WTC11 (cell line): ENCODE data around the gene KANSL3. TPM values are rescaled to one million over a fixed set of nuclear protein-coding genes. Genes with fewer than 3 reads are reported as not detected.

Source experiments
- ATAC-seq: fragments of 200-7000 bp; cut with Tn5 transposase; 2 replicates; pipeline ENCODE4 v1.10.0; 2021; ENCODE audit warnings: mild to moderate bottlenecking, moderate library complexity
- CTCF ChIA-PET: fragments of 300-600 bp; sonication (Branson Sonifier 250); formaldehyde crosslinking; loops from one replicate; lab custom pipeline; 2021; ENCODE audit warnings: antibody characterized with exemption; lab: Charles Lee
- POLR2A ChIA-PET: fragments of 350-600 bp; sonication (Branson Sonifier 250); formaldehyde crosslinking; loops from one replicate; lab custom pipeline; 2021; ENCODE audit warnings: antibody characterized with exemption; lab: Charles Lee
- DNase-seq: peaks from one replicate; pipeline ENCODE4 v3.0.0; 2021; ENCODE audit warnings: low spot score
- H3K27ac Mint-ChIP-seq: 2 replicates; pipeline ENCODE4 v1.8.0; 2021; ENCODE audit warnings: mixed read lengths
- H3K27me3 Mint-ChIP-seq: 2 replicates; pipeline ENCODE4 v1.8.0; 2021; ENCODE audit warnings: low read depth, mild to moderate bottlenecking, moderate library complexity, mixed read lengths
- H3K36me3 Mint-ChIP-seq: 2 replicates; pipeline ENCODE4 v1.8.0; 2021; ENCODE audit warnings: mixed read lengths
- H3K4me1 Mint-ChIP-seq: 2 replicates; pipeline ENCODE4 v1.8.0; 2022; ENCODE audit warnings: mixed read lengths
- H3K4me3 Mint-ChIP-seq: 2 replicates; pipeline ENCODE4 v1.8.0; 2021; ENCODE audit warnings: mild to moderate bottlenecking, moderate library complexity, mixed read lengths
- H3K9me3 Mint-ChIP-seq: 2 replicates; pipeline ENCODE4 v1.8.0; 2021; ENCODE audit warnings: mixed read lengths
- FOXP1 ChIP-seq: sonication (generic); formaldehyde crosslinking; IDR thresholded peaks from 2 replicates; pipeline ENCODE4 v1.8.0; 2022; ENCODE audit warnings: missing genetic modification reagents, mild to moderate bottlenecking, moderate library complexity, borderline replicate concordance
- IRF2 ChIP-seq: sonication (generic); formaldehyde crosslinking; IDR thresholded peaks from 2 replicates; pipeline ENCODE4 v1.8.0; 2022; ENCODE audit warnings: low read depth, missing genetic modification reagents, borderline replicate concordance
- MLX ChIP-seq: sonication (generic); formaldehyde crosslinking; IDR thresholded peaks from 2 replicates; pipeline ENCODE4 v1.8.1; 2023; ENCODE audit warnings: mild to moderate bottlenecking, missing genetic modification reagents, moderate library complexity
- NFYB ChIP-seq: sonication (generic); formaldehyde crosslinking; conservative IDR thresholded peaks from 2 replicates; pipeline ENCODE4 v1.8.0; 2022; ENCODE audit warnings: low read depth, missing genetic modification reagents
- NR2C2 ChIP-seq: sonication (generic); formaldehyde crosslinking; IDR thresholded peaks from 2 replicates; pipeline ENCODE4 v1.8.0; 2022; ENCODE audit warnings: mild to moderate bottlenecking, missing genetic modification reagents
- PREB ChIP-seq: sonication (generic); formaldehyde crosslinking; IDR thresholded peaks from 2 replicates; pipeline ENCODE4 v1.8.1; 2022; ENCODE audit warnings: mild to moderate bottlenecking, missing genetic modification reagents, moderate library complexity, borderline replicate concordance
- STAT6 ChIP-seq: sonication (generic); formaldehyde crosslinking; conservative IDR thresholded peaks from 2 replicates; pipeline ENCODE4 v1.8.1; 2023; ENCODE audit warnings: mild to moderate bottlenecking, low read depth, missing genetic modification reagents, moderate library complexity
- ZNF121 ChIP-seq: sonication (generic); formaldehyde crosslinking; IDR thresholded peaks from 2 replicates; pipeline ENCODE4 v1.8.0; 2023; ENCODE audit warnings: missing genetic modification reagents
- ZNF396 ChIP-seq: fragments of 250-450 bp; sonication (Bioruptor Pico); IDR thresholded peaks from 2 replicates; pipeline ENCODE4 v1.8.0; 2021; ENCODE audit warnings: mild to moderate bottlenecking, moderate library complexity, borderline replicate concordance
- total RNA-seq: library from RNA; stranded (reverse); gene quantifications from 3 replicates; pipeline ENCODE4 v1.2.3, GENCODE V29; 2021
- TF ChIP-seq, protein P1 (sequence below): sonication (generic); formaldehyde crosslinking; conservative IDR thresholded peaks from 2 replicates; pipeline ENCODE4 v1.8.1; 2022; ENCODE audit warnings: mild to moderate bottlenecking, missing genetic modification reagents
- TF ChIP-seq, protein P2 (sequence below): sonication (generic); formaldehyde crosslinking; IDR thresholded peaks from 2 replicates; pipeline ENCODE4 v1.8.0; 2023; ENCODE audit warnings: mild to moderate bottlenecking, missing genetic modification reagents
- TF ChIP-seq, protein P3 (sequence below): fragments of 250-450 bp; sonication (Bioruptor Pico); IDR thresholded peaks from 2 replicates; pipeline ENCODE4 v1.9.0; 2021; ENCODE audit warnings: mild to moderate bottlenecking
- TF ChIP-seq, protein P4 (sequence below): sonication (generic); formaldehyde crosslinking; IDR thresholded peaks from 2 replicates; pipeline ENCODE4 v1.8.0; 2023; ENCODE audit warnings: missing genetic modification reagents

KANSL3 gene
- total RNA-seq, 1 experiment from 2014 or later, result 32.5 TPM

DNA sequence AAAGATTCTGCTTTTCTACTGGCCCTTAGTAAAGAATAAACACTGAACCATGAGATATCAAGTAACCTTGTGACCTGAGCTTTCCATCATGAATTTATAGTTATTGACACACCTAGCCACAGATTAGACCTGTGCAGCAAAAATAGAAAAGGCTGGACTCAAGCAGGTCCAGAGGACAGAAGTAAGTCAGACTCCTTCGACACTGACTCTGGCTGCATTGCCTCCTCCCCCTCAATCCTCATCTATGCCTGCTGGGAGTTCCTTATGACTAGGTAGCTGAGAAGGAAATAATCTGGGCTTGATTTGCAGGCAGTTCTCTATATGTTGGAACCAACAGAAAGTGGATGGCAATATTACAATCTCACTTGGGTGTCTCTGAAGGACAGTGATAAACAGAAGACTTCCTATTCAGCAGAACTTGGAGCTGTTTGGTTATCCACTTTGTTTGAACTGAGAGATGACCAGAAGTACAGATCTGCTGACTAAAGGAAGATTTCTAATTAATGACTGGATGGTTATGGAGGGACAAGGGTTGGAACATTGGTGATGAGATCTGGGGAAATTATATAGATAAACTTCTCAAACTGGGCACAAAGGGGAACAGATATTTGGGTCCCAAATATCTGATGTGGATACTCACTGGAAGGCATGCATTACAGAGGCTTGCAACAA lies 62.2 kb downstream of the KANSL3 start:
- POLR2A ChIA-PET, result no interaction called here
- Mint-ChIP-seq H3K36me3 (no peaks in the 10 kb centered on the region), H3K4me3 (no peak overlapping the region), H3K27ac (no peak overlapping the region), H3K4me1 (no peaks in the 10 kb centered on the region), H3K27me3 (no peaks in the 10 kb centered on the region), H3K9me3 (no peaks in the 10 kb centered on the region)
- TF ChIP-seq NR2C2 (CRISPR knock-in tag) (no peak), MLX (CRISPR knock-in tag) (no peak), PREB (CRISPR knock-in tag) (no peak), STAT6 (CRISPR knock-in tag) (no peak), ZNF121 (no peak), IRF2 (no peak), ZNF396 (CRISPR knock-in tag) (no peak)
- TF ChIP-seq, protein P1, sequence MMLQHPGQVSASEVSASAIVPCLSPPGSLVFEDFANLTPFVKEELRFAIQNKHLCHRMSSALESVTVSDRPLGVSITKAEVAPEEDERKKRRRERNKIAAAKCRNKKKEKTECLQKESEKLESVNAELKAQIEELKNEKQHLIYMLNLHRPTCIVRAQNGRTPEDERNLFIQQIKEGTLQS (CRISPR knock-in tag), result no peak
- TF ChIP-seq, protein P2, sequence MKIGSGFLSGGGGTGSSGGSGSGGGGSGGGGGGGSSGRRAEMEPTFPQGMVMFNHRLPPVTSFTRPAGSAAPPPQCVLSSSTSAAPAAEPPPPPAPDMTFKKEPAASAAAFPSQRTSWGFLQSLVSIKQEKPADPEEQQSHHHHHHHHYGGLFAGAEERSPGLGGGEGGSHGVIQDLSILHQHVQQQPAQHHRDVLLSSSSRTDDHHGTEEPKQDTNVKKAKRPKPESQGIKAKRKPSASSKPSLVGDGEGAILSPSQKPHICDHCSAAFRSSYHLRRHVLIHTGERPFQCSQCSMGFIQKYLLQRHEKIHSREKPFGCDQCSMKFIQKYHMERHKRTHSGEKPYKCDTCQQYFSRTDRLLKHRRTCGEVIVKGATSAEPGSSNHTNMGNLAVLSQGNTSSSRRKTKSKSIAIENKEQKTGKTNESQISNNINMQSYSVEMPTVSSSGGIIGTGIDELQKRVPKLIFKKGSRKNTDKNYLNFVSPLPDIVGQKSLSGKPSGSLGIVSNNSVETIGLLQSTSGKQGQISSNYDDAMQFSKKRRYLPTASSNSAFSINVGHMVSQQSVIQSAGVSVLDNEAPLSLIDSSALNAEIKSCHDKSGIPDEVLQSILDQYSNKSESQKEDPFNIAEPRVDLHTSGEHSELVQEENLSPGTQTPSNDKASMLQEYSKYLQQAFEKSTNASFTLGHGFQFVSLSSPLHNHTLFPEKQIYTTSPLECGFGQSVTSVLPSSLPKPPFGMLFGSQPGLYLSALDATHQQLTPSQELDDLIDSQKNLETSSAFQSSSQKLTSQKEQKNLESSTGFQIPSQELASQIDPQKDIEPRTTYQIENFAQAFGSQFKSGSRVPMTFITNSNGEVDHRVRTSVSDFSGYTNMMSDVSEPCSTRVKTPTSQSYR (CRISPR knock-in tag), result no peak
- TF ChIP-seq, protein P3, sequence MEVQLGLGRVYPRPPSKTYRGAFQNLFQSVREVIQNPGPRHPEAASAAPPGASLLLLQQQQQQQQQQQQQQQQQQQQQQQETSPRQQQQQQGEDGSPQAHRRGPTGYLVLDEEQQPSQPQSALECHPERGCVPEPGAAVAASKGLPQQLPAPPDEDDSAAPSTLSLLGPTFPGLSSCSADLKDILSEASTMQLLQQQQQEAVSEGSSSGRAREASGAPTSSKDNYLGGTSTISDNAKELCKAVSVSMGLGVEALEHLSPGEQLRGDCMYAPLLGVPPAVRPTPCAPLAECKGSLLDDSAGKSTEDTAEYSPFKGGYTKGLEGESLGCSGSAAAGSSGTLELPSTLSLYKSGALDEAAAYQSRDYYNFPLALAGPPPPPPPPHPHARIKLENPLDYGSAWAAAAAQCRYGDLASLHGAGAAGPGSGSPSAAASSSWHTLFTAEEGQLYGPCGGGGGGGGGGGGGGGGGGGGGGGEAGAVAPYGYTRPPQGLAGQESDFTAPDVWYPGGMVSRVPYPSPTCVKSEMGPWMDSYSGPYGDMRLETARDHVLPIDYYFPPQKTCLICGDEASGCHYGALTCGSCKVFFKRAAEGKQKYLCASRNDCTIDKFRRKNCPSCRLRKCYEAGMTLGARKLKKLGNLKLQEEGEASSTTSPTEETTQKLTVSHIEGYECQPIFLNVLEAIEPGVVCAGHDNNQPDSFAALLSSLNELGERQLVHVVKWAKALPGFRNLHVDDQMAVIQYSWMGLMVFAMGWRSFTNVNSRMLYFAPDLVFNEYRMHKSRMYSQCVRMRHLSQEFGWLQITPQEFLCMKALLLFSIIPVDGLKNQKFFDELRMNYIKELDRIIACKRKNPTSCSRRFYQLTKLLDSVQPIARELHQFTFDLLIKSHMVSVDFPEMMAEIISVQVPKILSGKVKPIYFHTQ (CRISPR knock-in tag), result no peak
- TF ChIP-seq, protein P4, sequence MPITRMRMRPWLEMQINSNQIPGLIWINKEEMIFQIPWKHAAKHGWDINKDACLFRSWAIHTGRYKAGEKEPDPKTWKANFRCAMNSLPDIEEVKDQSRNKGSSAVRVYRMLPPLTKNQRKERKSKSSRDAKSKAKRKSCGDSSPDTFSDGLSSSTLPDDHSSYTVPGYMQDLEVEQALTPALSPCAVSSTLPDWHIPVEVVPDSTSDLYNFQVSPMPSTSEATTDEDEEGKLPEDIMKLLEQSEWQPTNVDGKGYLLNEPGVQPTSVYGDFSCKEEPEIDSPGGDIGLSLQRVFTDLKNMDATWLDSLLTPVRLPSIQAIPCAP (CRISPR knock-in tag), result no peak
- ATAC-seq (no peak), DNase-seq (no peak)
- CTCF ChIA-PET, result interaction anchor here (1.0 to 1.4 kb wide), 2 partner anchors 21 to 26 kb away, joined by 3 to 11 read pairs; no protein-coding TSS in a partner anchor

DNA sequence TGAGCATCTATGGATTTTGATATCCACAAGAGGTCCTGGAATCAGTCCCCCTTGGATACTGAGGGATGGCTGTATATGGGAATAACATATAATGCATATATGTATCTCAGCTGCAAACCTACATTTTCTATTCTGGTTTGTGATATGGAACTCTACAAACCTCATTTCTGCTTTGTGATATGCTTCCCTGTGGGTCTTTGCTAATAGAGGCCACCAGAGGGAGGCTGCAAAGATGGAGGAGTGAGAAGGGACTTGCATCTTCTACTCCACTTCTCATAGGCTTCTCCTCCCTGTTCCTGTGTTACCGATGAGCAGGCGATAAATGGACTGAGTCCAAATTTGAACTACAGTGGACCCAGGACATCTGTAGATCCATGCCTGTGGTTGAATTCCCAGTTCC lies 63.7 kb downstream of the KANSL3 start:
- no peaks in the 10 kb centered on the region for H3K27me3 Mint-ChIP-seq
- H3K4me3 Mint-ChIP-seq, result no peak overlapping the region
- no peak for DNase-seq
- no peak overlapping the region for H3K27ac Mint-ChIP-seq
- CTCF ChIA-PET, result interaction anchor here (1.3 kb wide), 1 partner anchor 20 kb away, joined by 7 read pairs; no protein-coding TSS in a partner anchor
- H3K9me3 Mint-ChIP-seq, result no peaks in the 10 kb centered on the region
- no peak for ATAC-seq
- H3K4me1 Mint-ChIP-seq, result no peaks in the 10 kb centered on the region
- no peaks in the 10 kb centered on the region for H3K36me3 Mint-ChIP-seq
- no peak for TF ChIP-seq NFYB (CRISPR knock-in tag)
- no peak for TF ChIP-seq STAT6 (CRISPR knock-in tag)
- no peak for TF ChIP-seq MLX (CRISPR knock-in tag)
- TF ChIP-seq, protein P1 (CRISPR knock-in tag), result no peak
- no peak for TF ChIP-seq FOXP1
- POLR2A ChIA-PET, result no interaction called here
